ENCODE results near the gene SCN7A. TPM values are rescaled to one million over a fixed set of nuclear protein-coding genes. Genes with fewer than 3 reads are reported as not detected.

The SCN7A gene
- total and polyA plus RNA-seq, 11 donors: 2.6 to 46.3 (median 14.0) TPM

DNA sequence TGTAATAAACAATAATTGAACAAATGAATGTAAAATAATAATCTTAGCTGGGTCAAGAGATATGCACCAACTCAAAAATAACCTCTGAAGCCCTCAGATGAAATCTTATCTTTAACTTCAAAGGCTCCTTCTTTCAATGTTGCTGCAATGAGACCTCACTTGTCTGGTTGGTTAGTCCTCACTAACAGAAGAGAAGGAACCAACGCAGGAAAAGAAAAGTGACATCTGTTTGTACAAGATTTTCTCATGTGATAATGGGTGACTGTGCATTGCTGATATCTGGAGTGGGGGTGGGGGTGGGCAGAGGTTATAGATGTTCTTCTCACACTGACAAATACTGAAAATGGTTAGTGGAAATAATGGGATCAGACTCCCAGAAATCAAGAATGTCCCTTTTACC is 2.6 kb downstream of the SCN7A start:
- 20 to 36% (median 30%) methylated on average over 1 of the region's 1 CpG for WGBS, 4 donors
- no peak for ATAC-seq
- Histone ChIP-seq H3K4me1 (peaks cover 0 to 24% (median 0%) of the 10 kb centered on the region in 12 donors), H3K9me3 (no peaks in the 10 kb centered on the region), H3K36me3 (no peaks in the 10 kb centered on the region), H3K27ac (peak overlapping the region in 9 of 12 donors; percentile 6 to 83 (median 78)), H3K27me3 (no peaks in the 10 kb centered on the region), H3K4me3 (peak overlapping the region in 9 of 12 donors; percentile 49 to 69 (median 57))
- TF ChIP-seq POLR2A (IDR thresholded peaks at IDR 0.05): no peak
- TF ChIP-seq, protein P1, sequence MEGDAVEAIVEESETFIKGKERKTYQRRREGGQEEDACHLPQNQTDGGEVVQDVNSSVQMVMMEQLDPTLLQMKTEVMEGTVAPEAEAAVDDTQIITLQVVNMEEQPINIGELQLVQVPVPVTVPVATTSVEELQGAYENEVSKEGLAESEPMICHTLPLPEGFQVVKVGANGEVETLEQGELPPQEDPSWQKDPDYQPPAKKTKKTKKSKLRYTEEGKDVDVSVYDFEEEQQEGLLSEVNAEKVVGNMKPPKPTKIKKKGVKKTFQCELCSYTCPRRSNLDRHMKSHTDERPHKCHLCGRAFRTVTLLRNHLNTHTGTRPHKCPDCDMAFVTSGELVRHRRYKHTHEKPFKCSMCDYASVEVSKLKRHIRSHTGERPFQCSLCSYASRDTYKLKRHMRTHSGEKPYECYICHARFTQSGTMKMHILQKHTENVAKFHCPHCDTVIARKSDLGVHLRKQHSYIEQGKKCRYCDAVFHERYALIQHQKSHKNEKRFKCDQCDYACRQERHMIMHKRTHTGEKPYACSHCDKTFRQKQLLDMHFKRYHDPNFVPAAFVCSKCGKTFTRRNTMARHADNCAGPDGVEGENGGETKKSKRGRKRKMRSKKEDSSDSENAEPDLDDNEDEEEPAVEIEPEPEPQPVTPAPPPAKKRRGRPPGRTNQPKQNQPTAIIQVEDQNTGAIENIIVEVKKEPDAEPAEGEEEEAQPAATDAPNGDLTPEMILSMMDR (IDR thresholded peaks at IDR 0.05): no peak
- DNase-seq: no peak
- intact Hi-C loops (cut with DNase I): no loop called here

DNA sequence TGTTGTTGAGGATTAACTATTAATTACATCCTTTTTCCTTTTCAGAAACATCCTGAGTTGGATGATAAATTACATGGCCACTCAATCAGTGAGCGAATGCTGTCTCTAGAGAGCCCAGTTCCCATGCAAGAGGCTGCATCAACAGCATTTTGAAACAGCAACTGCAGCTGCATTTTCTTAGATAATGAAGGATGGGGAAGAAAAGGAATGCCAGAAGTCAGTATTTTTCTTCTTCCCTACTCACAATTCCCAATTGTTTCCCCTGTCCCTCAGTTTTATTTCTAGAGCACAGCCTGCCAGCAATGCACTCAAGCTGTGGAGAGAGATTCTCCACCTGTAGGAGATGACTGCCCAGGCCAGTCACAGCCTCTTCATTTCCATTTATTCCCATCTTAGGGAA is 6.9 kb downstream of the SCN7A start:
- intact Hi-C loops (cut with DNase I): no loop called here
- Histone ChIP-seq H3K36me3 (peaks cover 0 to 4% (median 0%) of the 10 kb centered on the region in 9 donors), H3K27ac (peak overlapping the region in 10 of 12 donors; percentile 2 to 82 (median 70)), H3K27me3 (no peaks in the 10 kb centered on the region), H3K4me1 (peaks cover 0 to 16% (median 0%) of the 10 kb centered on the region in 12 donors), H3K4me3 (no peak overlapping the region), H3K9me3 (no peaks in the 10 kb centered on the region)
- 30 to 60% (median 43%) methylated on average over 1 of the region's 1 CpG for whole genome bisulfite sequencing, 4 donors
- ATAC-seq: peak; percentile 61 to 81 (median 70)
- TF ChIP-seq, protein P1 (IDR thresholded peaks at IDR 0.05): no peak
- no peak for TF ChIP-seq POLR2A (IDR thresholded peaks at IDR 0.05)
- peak in 3 of 5 donors; percentile 20 to 40 (median 38) for DNase-seq

DNA sequence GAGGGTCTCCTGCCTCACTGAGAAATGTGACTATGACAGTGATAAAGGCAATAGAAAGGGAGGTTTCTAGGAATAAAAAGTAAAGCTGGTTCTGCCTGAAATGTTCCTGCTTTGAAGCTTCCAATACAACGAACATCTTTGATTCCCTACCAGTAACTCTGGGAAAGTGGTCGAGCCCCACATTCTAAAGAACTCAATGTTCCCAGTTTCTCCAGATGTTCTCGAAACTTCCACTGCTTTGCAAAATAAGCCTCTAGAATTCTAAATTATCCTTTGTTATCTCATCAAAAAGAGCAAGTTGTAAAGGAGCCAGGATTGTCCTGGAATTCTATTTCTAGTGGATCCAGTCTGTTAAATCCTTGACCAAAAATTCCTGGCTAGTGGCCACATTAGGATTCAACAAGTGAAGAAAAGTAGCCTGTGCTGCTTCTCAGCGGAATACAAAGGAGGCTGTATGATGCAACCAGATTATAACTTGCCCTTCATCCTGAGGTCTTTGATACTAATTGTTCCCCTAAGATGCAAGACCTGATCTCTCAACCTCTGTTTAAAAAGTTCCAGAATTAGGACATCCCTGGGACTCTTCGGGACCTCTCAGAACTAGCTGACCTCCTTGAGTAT is 8.4 kb downstream of the SCN7A start:
- WGBS, 4 donors: 52 to 70% (median 61%) methylated on average over 5 of the region's 5 CpGs
- TF ChIP-seq, protein P1 (IDR thresholded peaks at IDR 0.05): no peak
- TF ChIP-seq POLR2A (IDR thresholded peaks at IDR 0.05): no peak
- H3K4me1 ChIP-seq: peaks cover 0 to 16% (median 0%) of the 10 kb centered on the region in 12 donors
- H3K4me3 ChIP-seq: no peak overlapping the region
- no peaks in the 10 kb centered on the region for H3K27me3 ChIP-seq
- peaks cover 0 to 4% (median 0%) of the 10 kb centered on the region in 9 donors for H3K36me3 ChIP-seq
- ATAC-seq (peak; percentile 65 to 86 (median 80)), DNase-seq (peak in 2 of 5 donors; percentile 47 to 60)
- no peaks in the 10 kb centered on the region for H3K9me3 ChIP-seq
- H3K27ac ChIP-seq: peak overlapping the region; percentile 43 to 82 (median 71)
- intact Hi-C loops (cut with DNase I): no loop called here

DNA sequence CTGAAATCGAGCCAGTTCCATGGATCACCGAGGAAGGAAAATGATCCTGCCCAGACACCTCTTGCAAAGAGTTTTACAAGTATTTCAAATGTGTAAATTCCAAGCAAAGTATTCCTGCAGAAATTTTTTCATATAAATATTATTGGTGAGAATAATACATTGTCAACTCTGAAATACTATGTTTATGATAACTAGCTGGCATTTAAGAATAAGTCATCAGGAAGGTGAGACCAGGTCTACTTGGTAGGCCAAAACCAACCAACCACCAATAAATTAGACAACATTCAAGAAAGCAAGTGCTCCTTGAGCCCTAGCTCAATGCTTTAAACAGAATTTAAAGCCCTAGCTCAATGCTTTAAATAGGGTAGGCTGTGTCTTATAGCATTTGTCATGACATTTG is 21.7 kb downstream of the SCN7A start:
- whole genome bisulfite sequencing, 4 donors: 86 to 91% (median 89%) methylated on average over 2 of the region's 2 CpGs
- H3K4me3 ChIP-seq: no peak overlapping the region
- H3K27me3 ChIP-seq: no peaks in the 10 kb centered on the region
- DNase-seq (no peak), ATAC-seq (no peak)
- peaks cover 0 to 61% (median 0%) of the 10 kb centered on the region in 9 donors for H3K36me3 ChIP-seq
- no peaks in the 10 kb centered on the region for H3K9me3 ChIP-seq
- H3K27ac ChIP-seq: no peak overlapping the region
- no peaks in the 10 kb centered on the region for H3K4me1 ChIP-seq
- TF ChIP-seq POLR2A (IDR thresholded peaks at IDR 0.05): no peak
- TF ChIP-seq, protein P1 (IDR thresholded peaks at IDR 0.05): no peak
- intact Hi-C loops (cut with DNase I): no loop called here
